Measurements from ENCODE around the gene ZFR. TPM values are rescaled to one million over a fixed set of nuclear protein-coding genes. Genes with fewer than 3 reads are reported as not detected.

ZFR gene
- total and polyA plus RNA-seq, 9 of the 15 experiments (the other 6 are each of a cell fraction or from before 2014, with no cell fraction given), result 35.5 to 108 (median 71.1) TPM

DNA sequence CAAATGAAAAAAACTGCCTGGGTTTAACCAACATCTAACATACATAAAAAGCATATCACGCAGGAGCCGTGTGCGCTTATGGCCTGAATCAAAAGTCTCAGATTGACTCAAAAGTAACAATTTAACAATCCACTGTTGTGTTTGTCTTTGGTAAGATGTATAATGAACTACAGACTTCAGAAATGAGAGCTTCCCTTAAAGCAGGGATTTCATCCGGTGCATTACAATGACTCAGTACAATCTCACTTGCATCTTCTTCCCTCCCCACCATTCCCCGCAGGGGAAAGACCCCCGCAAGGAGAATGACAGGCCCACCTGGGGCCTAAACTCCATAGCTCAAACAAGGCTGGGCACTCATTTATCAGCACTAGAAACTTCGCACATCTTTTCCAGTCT lies 1.4 kb downstream of the ZFR start (continued):
- TF ChIP-seq, protein P1, sequence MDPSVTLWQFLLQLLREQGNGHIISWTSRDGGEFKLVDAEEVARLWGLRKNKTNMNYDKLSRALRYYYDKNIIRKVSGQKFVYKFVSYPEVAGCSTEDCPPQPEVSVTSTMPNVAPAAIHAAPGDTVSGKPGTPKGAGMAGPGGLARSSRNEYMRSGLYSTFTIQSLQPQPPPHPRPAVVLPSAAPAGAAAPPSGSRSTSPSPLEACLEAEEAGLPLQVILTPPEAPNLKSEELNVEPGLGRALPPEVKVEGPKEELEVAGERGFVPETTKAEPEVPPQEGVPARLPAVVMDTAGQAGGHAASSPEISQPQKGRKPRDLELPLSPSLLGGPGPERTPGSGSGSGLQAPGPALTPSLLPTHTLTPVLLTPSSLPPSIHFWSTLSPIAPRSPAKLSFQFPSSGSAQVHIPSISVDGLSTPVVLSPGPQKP (CRISPR knock-in tag; IDR thresholded peaks at IDR 0.05), result no peak

DNA sequence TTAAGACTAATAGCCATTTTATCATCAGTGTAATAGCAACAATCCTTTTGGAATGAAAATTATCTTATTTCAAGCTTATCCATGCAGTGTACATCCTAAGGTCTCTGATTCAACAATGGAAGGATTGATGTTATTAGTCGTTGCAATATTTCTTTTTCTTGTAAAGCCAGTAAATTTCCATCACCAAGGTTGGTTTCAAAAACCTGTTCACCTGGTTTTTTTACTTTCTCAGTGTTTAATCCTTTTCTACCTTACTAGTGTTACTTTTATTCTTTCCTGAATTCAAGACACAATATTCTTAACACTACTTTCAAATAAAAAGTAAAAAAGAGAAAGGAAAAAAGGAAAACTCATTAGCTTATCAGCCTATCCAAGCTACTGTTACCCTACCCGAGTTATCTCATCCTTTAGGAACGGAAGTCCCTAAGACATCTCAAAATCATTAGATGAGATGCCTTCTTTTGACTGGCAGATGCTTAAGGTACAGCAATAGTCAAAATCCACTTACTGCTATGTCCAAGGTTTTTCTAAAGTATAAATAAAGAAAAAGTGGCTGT lies 5.4 kb downstream of the ZFR start:
- BruUV-seq (replicated peaks), result no TSS peak
- 68% methylated on average over 3 of the region's 3 CpGs for WGBS (ENCODE audit: insufficient coverage, low coverage, missing lambda C conversion rate)
- ATAC-seq, result no peak
- no peak overlapping the region for H2AFZ ChIP-seq (ENCODE audit: low read depth, low read length)
- peaks cover 12% of the 10 kb centered on the region for H4K20me1 ChIP-seq (replicated peaks; ENCODE audit: control insufficient read depth, insufficient read depth, low read length)
- POLR2A ChIA-PET, result interaction anchor here (0.6 kb wide), 1 partner anchor 18 kb away, joined by 3 read pairs; no protein-coding TSS in a partner anchor
- H3K4me1 ChIP-seq (replicated peaks in 1 of 2; ENCODE audit: control insufficient read depth in 2 of 2, insufficient read depth in 2 of 2, low read length in 2 of 2), result peaks cover 7 to 14% of the 10 kb centered on the region in 2 experiments; a peak in 4 of 5 replicates
- no peaks in the 10 kb centered on the region for H3K27me3 ChIP-seq (ENCODE audit: control insufficient read depth in 2 of 2, insufficient read depth in 2 of 2, low read length in 2 of 2)
- H3K36me3 ChIP-seq (ENCODE audit: control insufficient read depth, insufficient read depth, low read length), result peaks cover 42% of the 10 kb centered on the region
- no peaks in the 10 kb centered on the region for H3K9me1 ChIP-seq (ENCODE audit: control insufficient read depth, insufficient read depth, low read length)
- CTCF ChIA-PET (ENCODE audit: low intra/inter-chr PET ratio), result no interaction called here
- no peak overlapping the region for H3K4me2 ChIP-seq (ENCODE audit: insufficient read depth, low read length)
- no peak overlapping the region for H3K27ac ChIP-seq (ENCODE audit: extremely low read depth, low read depth, low read length)
- peaks cover 97% of the 10 kb centered on the region for H3K79me2 ChIP-seq (ENCODE audit: control insufficient read depth, insufficient read depth, low read length)
- H3K4me3 ChIP-seq, result no peak overlapping the region
- H3K9ac ChIP-seq (ENCODE audit: insufficient read depth in 1 of 2, low read depth in 2 of 2, low read length in 2 of 2), result no peak overlapping the region
- DNase-seq (ENCODE audit: extremely low read depth in 1 of 4, low spot score in 3 of 4), result no peak
- FAIRE-seq, result no peak
- TF ChIP-seq ZNF830 (CRISPR knock-in tag; IDR thresholded peaks at IDR 0.05), result no peak
- TF ChIP-seq, protein P2, sequence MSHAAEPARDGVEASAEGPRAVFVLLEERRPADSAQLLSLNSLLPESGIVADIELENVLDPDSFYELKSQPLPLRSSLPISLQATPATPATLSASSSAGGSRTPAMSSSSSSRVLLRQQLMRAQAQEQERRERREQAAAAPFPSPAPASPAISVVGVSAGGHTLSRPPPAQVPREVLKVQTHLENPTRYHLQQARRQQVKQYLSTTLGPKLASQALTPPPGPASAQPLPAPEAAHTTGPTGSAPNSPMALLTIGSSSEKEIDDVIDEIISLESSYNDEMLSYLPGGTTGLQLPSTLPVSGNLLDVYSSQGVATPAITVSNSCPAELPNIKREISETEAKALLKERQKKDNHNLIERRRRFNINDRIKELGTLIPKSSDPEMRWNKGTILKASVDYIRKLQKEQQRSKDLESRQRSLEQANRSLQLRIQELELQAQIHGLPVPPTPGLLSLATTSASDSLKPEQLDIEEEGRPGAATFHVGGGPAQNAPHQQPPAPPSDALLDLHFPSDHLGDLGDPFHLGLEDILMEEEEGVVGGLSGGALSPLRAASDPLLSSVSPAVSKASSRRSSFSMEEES (CRISPR knock-in tag; IDR thresholded peaks at IDR 0.05), result no peak
- TF ChIP-seq RBM22 (IDR thresholded peaks at IDR 0.05; ENCODE audit: low read depth, low read length, poor library complexity, severe bottlenecking), result no peak
- TF ChIP-seq DIDO1 (tag; IDR thresholded peaks at IDR 0.05; ENCODE audit: low read depth), result no peak
- TF ChIP-seq, protein P3, sequence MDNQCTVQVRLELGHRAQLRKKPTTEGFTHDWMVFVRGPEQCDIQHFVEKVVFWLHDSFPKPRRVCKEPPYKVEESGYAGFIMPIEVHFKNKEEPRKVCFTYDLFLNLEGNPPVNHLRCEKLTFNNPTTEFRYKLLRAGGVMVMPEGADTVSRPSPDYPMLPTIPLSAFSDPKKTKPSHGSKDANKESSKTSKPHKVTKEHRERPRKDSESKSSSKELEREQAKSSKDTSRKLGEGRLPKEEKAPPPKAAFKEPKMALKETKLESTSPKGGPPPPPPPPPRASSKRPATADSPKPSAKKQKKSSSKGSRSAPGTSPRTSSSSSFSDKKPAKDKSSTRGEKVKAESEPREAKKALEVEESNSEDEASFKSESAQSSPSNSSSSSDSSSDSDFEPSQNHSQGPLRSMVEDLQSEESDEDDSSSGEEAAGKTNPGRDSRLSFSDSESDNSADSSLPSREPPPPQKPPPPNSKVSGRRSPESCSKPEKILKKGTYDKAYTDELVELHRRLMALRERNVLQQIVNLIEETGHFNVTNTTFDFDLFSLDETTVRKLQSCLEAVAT (IDR thresholded peaks at IDR 0.05), result no peak
- TF ChIP-seq, protein P4, sequence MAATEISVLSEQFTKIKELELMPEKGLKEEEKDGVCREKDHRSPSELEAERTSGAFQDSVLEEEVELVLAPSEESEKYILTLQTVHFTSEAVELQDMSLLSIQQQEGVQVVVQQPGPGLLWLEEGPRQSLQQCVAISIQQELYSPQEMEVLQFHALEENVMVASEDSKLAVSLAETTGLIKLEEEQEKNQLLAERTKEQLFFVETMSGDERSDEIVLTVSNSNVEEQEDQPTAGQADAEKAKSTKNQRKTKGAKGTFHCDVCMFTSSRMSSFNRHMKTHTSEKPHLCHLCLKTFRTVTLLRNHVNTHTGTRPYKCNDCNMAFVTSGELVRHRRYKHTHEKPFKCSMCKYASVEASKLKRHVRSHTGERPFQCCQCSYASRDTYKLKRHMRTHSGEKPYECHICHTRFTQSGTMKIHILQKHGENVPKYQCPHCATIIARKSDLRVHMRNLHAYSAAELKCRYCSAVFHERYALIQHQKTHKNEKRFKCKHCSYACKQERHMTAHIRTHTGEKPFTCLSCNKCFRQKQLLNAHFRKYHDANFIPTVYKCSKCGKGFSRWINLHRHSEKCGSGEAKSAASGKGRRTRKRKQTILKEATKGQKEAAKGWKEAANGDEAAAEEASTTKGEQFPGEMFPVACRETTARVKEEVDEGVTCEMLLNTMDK (IDR thresholded peaks at IDR 0.05; ENCODE audit: borderline replicate concordance, insufficient read depth, low read depth, low read length, poor library complexity, severe bottlenecking), result no peak
- TF ChIP-seq NCOA6 (IDR thresholded peaks at IDR 0.05), result no peak
- in situ Hi-C loops (cut with MboI), result no loop called here
- intact Hi-C loops (cut with micrococcal nuclease), result no loop called here
- H3K9me3 ChIP-seq (replicated peaks; ENCODE audit: control insufficient read depth, insufficient read depth, low read depth, low read length), result no peaks in the 10 kb centered on the region
